Measurements from ENCODE around the gene STK38L.

Gene STK38L

DNA sequence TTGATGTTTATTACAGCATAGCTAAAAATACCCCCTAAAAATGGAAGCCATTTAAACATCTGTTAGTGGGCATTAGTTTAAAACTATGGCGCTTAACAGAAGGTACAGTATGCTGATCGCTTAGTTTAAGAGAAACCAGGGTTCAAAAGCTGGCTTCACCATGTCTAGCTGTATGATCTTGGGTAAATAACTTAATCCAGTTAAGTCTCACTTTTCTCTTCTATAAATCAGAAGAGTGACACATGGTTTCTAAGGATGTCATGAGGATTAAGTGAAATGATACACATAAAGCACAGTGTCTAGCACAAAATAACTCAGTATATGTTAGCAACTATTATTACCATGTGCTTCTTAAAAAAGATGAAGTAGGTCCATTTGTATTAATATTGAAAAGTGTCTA, 38.7 kb downstream of the STK38L start:
- H3K4me3 ChIP-seq (ENCODE audit: low read depth, low read length), result no peak overlapping the region
- TF ChIP-seq CTCF (IDR thresholded peaks at IDR 0.05; ENCODE audit: low read depth, low read length, missing control alignments), result no peak
- no peak for DNase-seq (ENCODE audit: low read depth)
- in situ Hi-C loops (cut with HindIII; ENCODE audit: low sequenced_read_pairs), result loop anchor here (25.0 kb wide), 1 partner anchor 245 kb away; no protein-coding TSS in a partner anchor

DNA sequence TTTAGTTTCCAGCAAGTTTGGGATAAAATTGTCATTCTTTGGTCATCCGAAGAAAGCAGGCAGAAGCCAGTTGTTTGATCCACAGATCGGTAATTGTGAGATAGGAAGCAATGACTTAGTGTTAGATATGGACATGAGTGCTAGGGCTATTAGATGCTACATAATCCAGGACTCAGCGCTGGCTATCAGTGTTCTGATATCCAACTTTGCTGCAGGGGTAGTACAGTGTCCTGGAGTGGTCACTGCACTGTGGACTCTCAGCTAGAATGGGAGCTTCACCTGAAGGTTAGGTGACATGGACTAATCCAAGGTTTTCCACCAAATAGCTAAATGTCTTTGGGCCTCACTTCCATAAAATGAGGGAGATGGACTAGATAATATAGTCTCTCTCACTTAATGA, 39.9 kb downstream of the STK38L start:
- no peak overlapping the region for H3K4me3 ChIP-seq (ENCODE audit: low read depth, low read length)
- TF ChIP-seq CTCF (IDR thresholded peaks at IDR 0.05; ENCODE audit: low read depth, low read length, missing control alignments), result no peak
- DNase-seq (ENCODE audit: low read depth), result no peak
- in situ Hi-C loops (cut with HindIII; ENCODE audit: low sequenced_read_pairs), result loop anchor here (25.0 kb wide), 1 partner anchor 247 kb away; no protein-coding TSS in a partner anchor

DNA sequence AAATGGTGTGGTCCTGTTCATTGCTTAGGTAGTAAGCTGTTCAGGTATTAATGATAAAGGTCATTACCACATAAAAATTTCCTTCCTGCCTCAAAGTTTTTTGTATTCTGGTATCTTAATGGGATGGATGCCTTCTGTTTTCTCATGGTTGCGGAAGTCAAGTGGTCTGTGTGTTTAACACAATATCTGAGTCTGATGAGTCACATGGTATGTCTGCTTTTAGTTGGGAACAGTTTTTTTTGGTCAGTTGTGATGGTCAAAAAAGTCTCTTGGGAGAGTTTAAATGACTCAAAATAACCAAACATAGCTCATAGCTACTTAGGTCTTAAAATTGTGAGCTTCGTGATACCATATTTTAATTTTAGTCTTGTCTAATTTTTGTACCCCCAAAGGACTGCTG, 40.7 kb downstream of the STK38L start:
- TF ChIP-seq CTCF (IDR thresholded peaks at IDR 0.05; ENCODE audit: low read depth, low read length, missing control alignments), result no peak
- H3K4me3 ChIP-seq (ENCODE audit: low read depth, low read length), result no peak overlapping the region
- in situ Hi-C loops (cut with HindIII; ENCODE audit: low sequenced_read_pairs), result loop anchor here (25.0 kb wide), 1 partner anchor 247 kb away; no protein-coding TSS in a partner anchor
- DNase-seq (ENCODE audit: low read depth), result peak; percentile 22

GRCh38 chr12:27285403-27285802, 41.3 kb downstream of the STK38L start:
- in situ Hi-C loops (cut with HindIII; ENCODE audit: low sequenced_read_pairs), result loop anchor here (25.0 kb wide), 1 partner anchor 248 kb away; no protein-coding TSS in a partner anchor
- DNase-seq (ENCODE audit: low read depth), result no peak
- H3K4me3 ChIP-seq (ENCODE audit: low read depth, low read length), result no peak overlapping the region
- no peak for TF ChIP-seq CTCF (IDR thresholded peaks at IDR 0.05; ENCODE audit: low read depth, low read length, missing control alignments)

- no peak for TF ChIP-seq CTCF (IDR thresholded peaks at IDR 0.05; ENCODE audit: low read depth, low read length, missing control alignments)
- no peak overlapping the region for H3K4me3 ChIP-seq (ENCODE audit: low read depth, low read length)
- in situ Hi-C loops (cut with HindIII; ENCODE audit: low sequenced_read_pairs), result loop anchor here (25.0 kb wide), 1 partner anchor 252 kb away; no protein-coding TSS in a partner anchor
- DNase-seq (ENCODE audit: low read depth), result no peak
Measured at GRCh38 chr12:27289414-27289813, 45.3 kb downstream of the STK38L start.

GRCh38 chr12:27290501-27291168, 46.5 kb downstream of the STK38L start:
- DNase-seq (ENCODE audit: low read depth), result no peak
- TF ChIP-seq CTCF (IDR thresholded peaks at IDR 0.05; ENCODE audit: low read depth, low read length, missing control alignments), result no peak
- no peak overlapping the region for H3K4me3 ChIP-seq (ENCODE audit: low read depth, low read length)
- in situ Hi-C loops (cut with HindIII; ENCODE audit: low sequenced_read_pairs), result loop anchor here (25.0 kb wide), 1 partner anchor 253 kb away; no protein-coding TSS in a partner anchor
